Activated T-cell treated with anti-CD3 and anti-CD28 coated beads, Interleukin-2, amount 50 U/mL, for 4 hours (primary cell): ENCODE measurements around the gene RAB6A. TPM values are rescaled to one million over a fixed set of nuclear protein-coding genes. Genes with fewer than 3 reads are reported as not detected.

Experiments
- ATAC-seq, 2 donors: fragments of 200-7000 bp; cut with Tn5 transposase; one replicate each; pipeline ENCODE4 v1.10.0; 2021
- DNase-seq: peaks from one replicate; pipeline ENCODE4 v3.0.0-alpha.2; 2020
- H3K27me3 Mint-ChIP-seq: one replicate; pipeline ENCODE4 v1.8.0; 2021; ENCODE audit warnings: low read depth, mixed read lengths
- H3K36me3 Mint-ChIP-seq: one replicate; pipeline ENCODE4 v1.8.0; 2022; ENCODE audit warnings: mixed read lengths; ENCODE audit not compliant: insufficient read depth
- H3K4me1 Mint-ChIP-seq: one replicate; pipeline ENCODE4 v1.8.0; 2021; ENCODE audit warnings: low read depth, mixed read lengths
- H3K4me3 Mint-ChIP-seq: one replicate; pipeline ENCODE4 v1.8.0; 2021; ENCODE audit warnings: mild to moderate bottlenecking, moderate library complexity, mixed read lengths
- H3K9me3 Mint-ChIP-seq: one replicate; pipeline ENCODE4 v1.8.0; 2021; ENCODE audit warnings: mixed read lengths
- total RNA-seq, 3 donors: library from RNA; stranded (reverse); gene quantifications; one replicate each; pipeline ENCODE4 v1.2.1, GENCODE V29; 2021

The RAB6A gene
- total RNA-seq, 3 donors from 2014 or later = 53.3 to 62.7 (median 59.5) TPM

DNA sequence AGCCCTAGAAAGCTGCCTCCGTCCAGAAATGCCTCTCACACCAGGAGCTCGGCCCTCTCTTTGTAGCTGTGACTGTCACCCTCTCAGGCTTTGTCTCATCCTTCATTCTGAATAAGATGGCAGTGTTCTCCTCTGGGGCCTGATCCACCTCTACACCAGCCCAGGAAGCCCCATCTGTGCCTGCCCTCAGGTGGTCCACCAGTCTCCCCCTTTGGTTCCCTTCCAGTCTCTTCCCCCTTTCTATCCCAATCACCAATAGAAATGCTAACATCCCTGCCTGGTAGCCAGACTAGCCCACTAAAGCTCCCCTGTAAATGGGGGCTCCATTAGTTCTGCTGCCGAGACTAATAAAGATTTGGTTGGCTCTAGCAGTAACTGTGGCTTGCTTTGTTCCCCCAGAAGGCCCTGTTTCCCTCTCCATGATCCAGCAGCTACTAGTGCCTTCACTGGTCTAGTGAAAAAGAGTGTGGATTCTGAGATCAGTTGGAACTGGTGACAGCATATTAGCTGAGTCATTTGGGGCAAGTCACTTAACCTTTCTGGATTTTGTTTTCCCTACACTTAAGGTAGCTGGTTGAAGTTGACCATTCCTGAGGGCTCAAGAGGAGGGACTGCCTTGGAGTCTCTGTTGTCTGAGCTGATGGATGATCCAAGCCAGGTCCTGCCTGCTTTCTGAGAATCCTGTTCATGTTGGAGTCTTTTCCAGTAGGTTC, 98.3 kb downstream of the RAB6A start:
- peaks cover 14% of the 10 kb centered on the region for H3K4me1 Mint-ChIP-seq
- DNase-seq (no peak), ATAC-seq (no peak)
- no peaks in the 10 kb centered on the region for H3K36me3 Mint-ChIP-seq
- H3K27me3 Mint-ChIP-seq = no peaks in the 10 kb centered on the region
- no peak overlapping the region for H3K4me3 Mint-ChIP-seq
- no peaks in the 10 kb centered on the region for H3K9me3 Mint-ChIP-seq

GRCh38 chr11:73661035-73661628, 99.7 kb downstream of the RAB6A start:
- Mint-ChIP-seq H3K36me3 (no peaks in the 10 kb centered on the region), H3K9me3 (no peaks in the 10 kb centered on the region), H3K27me3 (no peaks in the 10 kb centered on the region), H3K4me3 (peak overlapping the region; percentile 37), H3K4me1 (peaks cover 14% of the 10 kb centered on the region)
- DNase-seq = peak; percentile 88
- ATAC-seq = peak; percentile 96 to 97

- Mint-ChIP-seq H3K4me1 (peaks cover 14% of the 10 kb centered on the region), H3K27me3 (no peaks in the 10 kb centered on the region), H3K36me3 (no peaks in the 10 kb centered on the region), H3K9me3 (no peaks in the 10 kb centered on the region), H3K4me3 (peak overlapping the region; percentile 37)
- ATAC-seq (peak; percentile 5 to 24), DNase-seq (no peak)
Measured at GRCh38 chr11:73660497-73661034, 100.3 kb downstream of the RAB6A start.

DNA sequence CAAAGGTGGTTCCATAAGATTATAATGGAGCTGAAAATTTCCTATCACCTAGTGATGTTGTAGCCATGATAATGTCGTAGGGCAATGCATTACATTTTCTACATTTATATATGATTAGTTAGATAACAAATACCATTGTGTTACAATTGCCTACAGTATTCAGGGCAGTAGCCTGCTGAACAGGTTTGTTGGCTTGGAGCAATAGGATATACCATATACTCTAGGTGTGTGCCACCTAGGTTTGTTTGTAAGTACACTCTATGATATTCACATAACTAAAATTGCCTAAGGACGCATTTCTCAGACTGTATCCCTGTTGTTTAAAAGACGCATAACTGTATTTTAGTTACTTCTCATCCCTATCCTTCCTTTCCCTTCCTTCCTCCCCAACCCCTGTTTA, 100.9 kb downstream of the RAB6A start:
- DNase-seq = no peak
- H3K27me3 Mint-ChIP-seq = no peaks in the 10 kb centered on the region
- H3K4me1 Mint-ChIP-seq = peaks cover 14% of the 10 kb centered on the region
- ATAC-seq = no peak
- no peak overlapping the region for H3K4me3 Mint-ChIP-seq
- H3K9me3 Mint-ChIP-seq = no peaks in the 10 kb centered on the region
- H3K36me3 Mint-ChIP-seq = no peaks in the 10 kb centered on the region

DNA sequence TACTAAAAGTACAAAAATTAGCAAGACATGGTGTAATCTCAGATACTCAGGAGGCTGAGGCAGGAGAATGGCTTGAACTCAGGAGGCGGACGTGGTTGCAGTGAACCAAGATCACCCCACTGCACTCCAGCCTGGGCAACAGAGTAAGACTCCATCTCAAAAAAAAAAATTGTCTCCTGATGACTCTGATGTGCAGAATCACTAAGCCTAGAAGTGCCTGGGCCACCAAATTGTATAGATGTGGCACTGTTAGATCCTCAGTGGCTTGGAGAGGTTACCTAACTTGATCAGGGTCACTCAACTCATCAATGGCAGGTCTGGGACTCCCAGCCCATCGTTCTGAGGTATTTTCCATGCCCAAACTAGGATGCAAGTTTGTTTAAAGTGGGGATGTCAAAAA, 103.9 kb downstream of the RAB6A start:
- H3K4me1 Mint-ChIP-seq = peaks cover 6% of the 10 kb centered on the region
- ATAC-seq (no peak), DNase-seq (no peak)
- no peaks in the 10 kb centered on the region for H3K9me3 Mint-ChIP-seq
- no peaks in the 10 kb centered on the region for H3K27me3 Mint-ChIP-seq
- H3K4me3 Mint-ChIP-seq = no peak overlapping the region
- H3K36me3 Mint-ChIP-seq = peaks cover 9% of the 10 kb centered on the region

DNA sequence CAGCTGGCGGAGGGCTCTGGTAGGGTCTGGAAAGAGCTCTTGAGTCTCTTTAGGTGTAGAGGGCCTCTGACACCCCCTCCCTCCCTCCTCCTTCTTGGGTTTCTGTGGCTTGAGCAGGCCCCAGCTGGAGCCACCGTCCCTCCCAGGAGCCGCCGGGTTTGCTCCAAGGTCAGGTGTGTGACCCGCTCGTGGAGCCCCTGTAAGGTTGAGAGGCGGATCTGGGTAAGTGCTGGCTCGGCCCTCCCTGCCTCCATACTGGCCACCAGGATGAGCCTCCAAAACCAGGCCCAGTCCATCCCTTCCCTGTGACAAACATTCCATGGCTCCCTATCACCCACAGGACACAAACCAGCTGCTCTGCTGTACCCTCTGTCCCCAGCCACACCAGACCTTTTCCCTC, 105.2 kb downstream of the RAB6A start:
- no peak for DNase-seq
- Mint-ChIP-seq H3K36me3 (peaks cover 9% of the 10 kb centered on the region), H3K9me3 (no peaks in the 10 kb centered on the region), H3K4me3 (no peak overlapping the region), H3K4me1 (peaks cover under 1% of the 10 kb centered on the region), H3K27me3 (no peaks in the 10 kb centered on the region)
- no peak for ATAC-seq

GRCh38 chr11:73654482-73655021, 106.3 kb downstream of the RAB6A start:
- no peaks in the 10 kb centered on the region for H3K9me3 Mint-ChIP-seq
- no peaks in the 10 kb centered on the region for H3K27me3 Mint-ChIP-seq
- no peaks in the 10 kb centered on the region for H3K4me1 Mint-ChIP-seq
- DNase-seq = no peak
- H3K36me3 Mint-ChIP-seq = peaks cover 9% of the 10 kb centered on the region
- ATAC-seq = no peak
- H3K4me3 Mint-ChIP-seq = no peak overlapping the region

GRCh38 chr11:73653996-73654395, 106.9 kb downstream of the RAB6A start:
- H3K27me3 Mint-ChIP-seq = no peaks in the 10 kb centered on the region
- H3K36me3 Mint-ChIP-seq = peaks cover 9% of the 10 kb centered on the region
- ATAC-seq = no peak
- H3K4me3 Mint-ChIP-seq = no peak overlapping the region
- DNase-seq = no peak
- H3K4me1 Mint-ChIP-seq = peaks cover 4% of the 10 kb centered on the region
- no peaks in the 10 kb centered on the region for H3K9me3 Mint-ChIP-seq

- H3K4me1 Mint-ChIP-seq = peaks cover 8% of the 10 kb centered on the region
- DNase-seq = no peak
- no peaks in the 10 kb centered on the region for H3K27me3 Mint-ChIP-seq
- H3K4me3 Mint-ChIP-seq = no peak overlapping the region
- ATAC-seq = no peak
- H3K9me3 Mint-ChIP-seq = no peaks in the 10 kb centered on the region
- peaks cover 9% of the 10 kb centered on the region for H3K36me3 Mint-ChIP-seq
Measured at GRCh38 chr11:73652856-73653559, 107.9 kb downstream of the RAB6A start.

DNA sequence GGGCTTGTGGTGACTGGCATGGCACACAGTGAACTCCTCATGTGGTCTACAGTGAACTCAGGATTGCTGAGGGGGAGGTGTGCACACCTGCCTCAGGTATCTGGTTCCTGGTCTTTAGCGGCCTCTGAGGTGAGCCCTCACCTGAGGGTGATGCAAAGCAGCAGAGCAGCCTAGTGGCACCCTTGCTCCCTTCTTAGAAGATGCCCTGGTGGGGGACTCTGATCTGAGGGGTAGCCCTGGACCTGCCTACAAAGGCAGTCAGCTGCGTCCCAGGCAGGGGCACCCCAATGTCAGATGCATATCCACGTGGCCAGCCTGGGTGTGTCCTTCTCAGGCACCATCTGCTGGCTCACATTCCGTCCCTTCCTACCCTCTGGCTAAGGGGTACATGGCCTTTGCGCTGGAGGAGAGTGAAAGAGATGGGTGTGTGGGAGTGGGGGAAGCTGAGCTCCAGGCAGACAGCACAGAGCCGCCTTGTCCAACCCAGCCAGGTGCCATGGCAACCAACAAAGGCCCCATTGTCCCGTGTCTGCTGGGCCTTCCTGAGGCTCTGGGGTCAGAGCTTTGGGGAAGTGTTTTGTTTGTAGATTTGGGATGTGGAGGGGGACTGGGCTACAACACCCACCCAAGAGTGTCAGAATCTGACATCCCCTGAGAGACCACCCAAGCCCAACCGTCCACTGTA, 108.7 kb downstream of the RAB6A start:
- peaks cover 9% of the 10 kb centered on the region for H3K36me3 Mint-ChIP-seq
- peaks cover 17% of the 10 kb centered on the region for H3K4me1 Mint-ChIP-seq

DNA sequence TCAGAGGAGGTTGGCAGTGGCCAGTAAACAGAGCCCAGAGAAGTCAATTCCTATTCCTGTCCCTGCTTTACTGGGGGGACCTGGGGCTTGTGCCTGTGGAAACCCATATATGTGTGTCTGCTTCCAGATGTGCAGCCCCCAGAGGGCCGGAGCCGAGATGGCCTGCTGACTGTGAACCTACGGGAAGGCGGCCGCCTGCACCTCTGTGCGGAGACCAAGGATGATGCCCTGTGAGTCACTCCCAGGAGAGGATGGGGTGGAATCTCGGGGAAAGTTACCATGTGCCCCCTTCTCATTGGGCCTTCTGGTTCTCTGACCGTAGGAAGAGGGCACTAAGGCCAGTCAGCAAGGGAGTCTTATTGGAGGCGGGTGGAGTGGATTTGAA, 109.2 kb downstream of the RAB6A start:
- Mint-ChIP-seq H3K36me3 (peaks cover 9% of the 10 kb centered on the region), H3K4me3 (no peak overlapping the region)
- ATAC-seq = no peak

More for the DNA sequence above, 108.7 kb downstream of the RAB6A start:
- DNase-seq (no peak), ATAC-seq (no peak)
- H3K27me3 Mint-ChIP-seq = no peaks in the 10 kb centered on the region
- H3K4me3 Mint-ChIP-seq = no peak overlapping the region
- no peaks in the 10 kb centered on the region for H3K9me3 Mint-ChIP-seq

DNA sequence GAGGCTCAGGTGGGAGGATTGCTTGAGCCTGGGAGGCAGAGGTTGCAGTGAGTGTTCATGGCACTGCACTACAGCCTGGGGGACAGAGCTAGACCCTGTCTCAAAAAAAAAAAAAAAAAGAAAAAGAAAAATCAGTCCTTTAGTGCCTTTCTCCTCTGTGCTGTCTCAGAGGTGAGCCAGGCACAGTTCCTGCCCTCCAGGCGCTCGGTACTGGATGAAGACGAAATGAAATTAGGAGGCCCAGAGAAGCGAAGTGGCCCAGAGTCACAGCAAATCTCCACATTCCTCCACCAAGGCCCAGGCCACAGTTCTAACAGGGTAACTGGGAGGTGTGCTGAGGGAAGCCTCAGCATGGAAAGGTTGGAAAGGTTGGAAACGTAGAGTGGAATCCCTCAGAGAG, 109.6 kb downstream of the RAB6A start:
- Mint-ChIP-seq H3K4me3 (no peak overlapping the region), H3K4me1 (peaks cover 22% of the 10 kb centered on the region), H3K9me3 (no peaks in the 10 kb centered on the region), H3K27me3 (no peaks in the 10 kb centered on the region), H3K36me3 (peaks cover 9% of the 10 kb centered on the region)
- DNase-seq = no peak
- no peak for ATAC-seq

More for the DNA sequence above, 109.2 kb downstream of the RAB6A start:
- Mint-ChIP-seq H3K9me3 (no peaks in the 10 kb centered on the region), H3K27me3 (no peaks in the 10 kb centered on the region), H3K4me1 (peaks cover 21% of the 10 kb centered on the region)
- no peak for DNase-seq

- Mint-ChIP-seq H3K36me3 (peaks cover 9% of the 10 kb centered on the region), H3K4me3 (no peak overlapping the region), H3K4me1 (peaks cover 25% of the 10 kb centered on the region), H3K9me3 (no peaks in the 10 kb centered on the region), H3K27me3 (peaks cover 3% of the 10 kb centered on the region)
- DNase-seq (no peak), ATAC-seq (no peak)
Measured at GRCh38 chr11:73650400-73650799, 110.5 kb downstream of the RAB6A start.

GRCh38 chr11:73649206-73649605, 111.7 kb downstream of the RAB6A start:
- H3K4me3 Mint-ChIP-seq = no peak overlapping the region
- peaks cover 25% of the 10 kb centered on the region for H3K4me1 Mint-ChIP-seq
- H3K9me3 Mint-ChIP-seq = no peaks in the 10 kb centered on the region
- DNase-seq = no peak
- ATAC-seq = no peak
- H3K27me3 Mint-ChIP-seq = peaks cover 3% of the 10 kb centered on the region
- H3K36me3 Mint-ChIP-seq = peaks cover 5% of the 10 kb centered on the region
